HT1080 (cell line): ENCODE measurements around the gene CLPSL2. TPM values are rescaled to one million over a fixed set of nuclear protein-coding genes. Genes with fewer than 3 reads are reported as not detected.

Experiments used
- total RNA-seq: library from RNA; depleted of rRNA; stranded (reverse); fragments of >200 nt; shearing (Covaris generic); gene quantifications from 2 replicates; pipeline ENCODE4 v1.2.3, GENCODE V29; 2014; rRNA removed

Gene CLPSL2
- total RNA-seq, 1 experiment from 2014 or later = not detected

Other genes starting within 250 kb of the CLPSL2 start
- 9.3 and 15.2 TPM in 2 replicates for gene FKBP5, start 87.7 kb upstream of the CLPSL2 start, total RNA-seq
- not detected in 2 replicates for gene ARMC12, start 39.6 kb upstream of the CLPSL2 start, total RNA-seq
- gene CLPSL1, start 4.4 kb downstream of the CLPSL2 start, total RNA-seq = not detected in 2 replicates
- gene CLPS, start 20.7 kb downstream of the CLPSL2 start, total RNA-seq = not detected in 2 replicates
- gene LHFPL5, start 28.8 kb downstream of the CLPSL2 start, total RNA-seq = 0.70 TPM in 1 of 2 replicates, not detected in the other
- gene SRPK1, start 144.5 kb downstream of the CLPSL2 start, total RNA-seq = 62.0 and 72.3 TPM in 2 replicates
- 0.26 and 0.27 TPM in 2 replicates for gene SLC26A8, start 248.0 kb downstream of the CLPSL2 start, total RNA-seq